BE2C (cell line): Measurements from ENCODE around the gene STAU1.
"Not testable (repeated sequence)": the region's sequence is repeated elsewhere in the genome, so short reads cannot be mapped to it uniquely, and the experiment has no call there.

ENCODE experiments used
- DNase-seq: peaks from one replicate; pipeline ENCODE4 v3.0.0-alpha.2; 2020
- H3K27me3 ChIP-seq: fragments of 250-450 bp; sonication (Bioruptor Pico); 2 replicates; pipeline ENCODE4 v1.5.1; 2020; ENCODE audit warnings: mild to moderate bottlenecking
- H3K36me3 ChIP-seq: fragments of 250-450 bp; sonication (Bioruptor Pico); 2 replicates; pipeline ENCODE4 v1.5.1; 2020; ENCODE audit warnings: mild to moderate bottlenecking
- H3K4me1 ChIP-seq: fragments of 250-450 bp; sonication (Bioruptor Pico); 2 replicates; pipeline ENCODE4 v1.5.1; 2020
- H3K4me3 ChIP-seq: 2 replicates; pipeline ENCODE4 v1.5.1; 2011; ENCODE audit warnings: low read depth, low read length
- H3K9me3 ChIP-seq: fragments of 250-450 bp; sonication (Bioruptor Pico); 2 replicates; pipeline ENCODE4 v1.5.1; 2020
- TF ChIP-seq, protein P1 (sequence below): IDR thresholded peaks from 2 replicates; pipeline ENCODE4 v1.5.1; 2012; ENCODE audit warnings: mild to moderate bottlenecking, low read depth, low read length

STAU1 gene

DNA sequence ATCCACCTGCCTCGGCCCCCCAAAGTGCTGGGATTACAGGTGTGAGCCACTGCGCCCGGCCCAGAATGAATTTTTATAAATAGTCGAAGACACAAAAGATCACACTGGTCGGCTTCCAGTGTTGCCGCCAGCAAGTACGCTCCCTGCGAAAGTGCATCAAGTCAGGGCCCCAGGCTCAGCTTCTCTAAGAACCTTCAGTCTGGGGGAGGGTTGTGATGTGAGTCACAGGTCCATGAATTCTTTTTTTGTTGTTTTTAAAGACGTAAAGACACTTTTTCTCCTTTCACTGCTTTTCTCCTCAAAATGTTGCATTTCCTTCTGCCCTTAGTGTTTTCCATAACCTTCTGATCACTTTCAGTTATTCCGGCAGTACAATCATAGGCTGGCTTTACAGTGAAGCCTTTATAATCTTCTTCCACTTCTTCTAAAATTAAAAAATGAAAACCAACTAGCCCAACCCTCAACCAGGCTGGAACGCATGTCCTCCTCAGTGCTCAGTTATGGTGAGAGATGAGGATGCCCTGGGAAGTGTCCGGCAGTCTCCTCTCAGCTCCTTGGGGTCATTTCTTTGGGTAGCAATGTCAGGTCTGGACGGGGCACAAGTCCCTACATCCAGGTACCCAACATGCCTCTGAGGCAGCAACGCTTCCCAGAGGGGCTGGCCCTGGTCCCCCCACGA lies 75.4 kb downstream of the STAU1 start:
- Histone ChIP-seq H3K27me3 (no peaks in the 10 kb centered on the region), H3K4me3 (no peak overlapping the region), H3K9me3 (no peaks in the 10 kb centered on the region), H3K4me1 (no peaks in the 10 kb centered on the region), H3K36me3 (peaks cover 49% of the 10 kb centered on the region)
- TF ChIP-seq, protein P1, sequence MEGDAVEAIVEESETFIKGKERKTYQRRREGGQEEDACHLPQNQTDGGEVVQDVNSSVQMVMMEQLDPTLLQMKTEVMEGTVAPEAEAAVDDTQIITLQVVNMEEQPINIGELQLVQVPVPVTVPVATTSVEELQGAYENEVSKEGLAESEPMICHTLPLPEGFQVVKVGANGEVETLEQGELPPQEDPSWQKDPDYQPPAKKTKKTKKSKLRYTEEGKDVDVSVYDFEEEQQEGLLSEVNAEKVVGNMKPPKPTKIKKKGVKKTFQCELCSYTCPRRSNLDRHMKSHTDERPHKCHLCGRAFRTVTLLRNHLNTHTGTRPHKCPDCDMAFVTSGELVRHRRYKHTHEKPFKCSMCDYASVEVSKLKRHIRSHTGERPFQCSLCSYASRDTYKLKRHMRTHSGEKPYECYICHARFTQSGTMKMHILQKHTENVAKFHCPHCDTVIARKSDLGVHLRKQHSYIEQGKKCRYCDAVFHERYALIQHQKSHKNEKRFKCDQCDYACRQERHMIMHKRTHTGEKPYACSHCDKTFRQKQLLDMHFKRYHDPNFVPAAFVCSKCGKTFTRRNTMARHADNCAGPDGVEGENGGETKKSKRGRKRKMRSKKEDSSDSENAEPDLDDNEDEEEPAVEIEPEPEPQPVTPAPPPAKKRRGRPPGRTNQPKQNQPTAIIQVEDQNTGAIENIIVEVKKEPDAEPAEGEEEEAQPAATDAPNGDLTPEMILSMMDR = no peak
- no peak for DNase-seq

DNA sequence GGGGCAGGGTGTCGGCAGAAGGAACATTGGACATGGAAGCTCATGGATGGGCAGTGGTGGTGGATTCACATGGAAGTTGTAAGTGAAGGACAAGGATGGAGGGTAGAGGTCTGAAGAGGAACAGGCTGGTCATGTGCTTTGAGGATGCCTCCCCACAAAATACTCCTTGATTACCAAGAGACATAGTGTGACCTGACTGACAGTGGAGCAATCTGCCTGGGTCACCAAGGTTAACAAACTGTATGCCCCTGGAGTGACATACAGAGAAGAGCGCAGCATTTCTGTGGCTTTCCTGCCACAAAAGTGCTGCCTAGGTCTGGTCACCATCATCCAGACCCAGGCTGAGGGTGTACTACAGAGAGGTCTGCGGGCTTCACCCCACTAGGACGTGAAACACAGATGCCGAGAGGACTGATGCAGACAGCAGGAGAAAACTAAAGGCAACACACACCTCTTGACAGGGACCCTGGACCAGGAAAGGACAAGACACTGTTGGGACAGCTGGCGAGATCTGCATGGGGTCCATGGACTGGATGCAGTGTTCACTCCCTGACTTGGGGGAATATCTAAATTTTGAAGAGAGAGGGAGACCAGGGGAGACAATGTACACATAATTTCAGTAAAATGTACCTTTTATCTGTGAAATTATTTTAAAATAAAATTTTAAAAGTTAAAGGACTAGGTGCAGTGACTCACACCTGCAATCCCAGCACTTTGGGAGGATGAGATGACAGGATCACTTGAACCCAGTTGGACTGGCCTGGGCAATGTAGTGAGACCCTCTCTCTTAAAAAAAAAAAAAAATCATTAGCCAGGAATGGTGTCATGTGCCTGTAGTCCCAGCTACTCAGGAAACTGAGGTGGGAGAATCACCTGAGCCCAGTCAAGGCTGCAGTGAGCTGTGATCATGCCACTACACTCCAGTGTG lies 77.1 kb downstream of the STAU1 start:
- Histone ChIP-seq H3K9me3 (no peaks in the 10 kb centered on the region), H3K27me3 (no peaks in the 10 kb centered on the region), H3K36me3 (peaks cover 32% of the 10 kb centered on the region), H3K4me1 (no peaks in the 10 kb centered on the region), H3K4me3 (no peak overlapping the region)
- TF ChIP-seq, protein P1 = no peak
- no peak for DNase-seq

DNA sequence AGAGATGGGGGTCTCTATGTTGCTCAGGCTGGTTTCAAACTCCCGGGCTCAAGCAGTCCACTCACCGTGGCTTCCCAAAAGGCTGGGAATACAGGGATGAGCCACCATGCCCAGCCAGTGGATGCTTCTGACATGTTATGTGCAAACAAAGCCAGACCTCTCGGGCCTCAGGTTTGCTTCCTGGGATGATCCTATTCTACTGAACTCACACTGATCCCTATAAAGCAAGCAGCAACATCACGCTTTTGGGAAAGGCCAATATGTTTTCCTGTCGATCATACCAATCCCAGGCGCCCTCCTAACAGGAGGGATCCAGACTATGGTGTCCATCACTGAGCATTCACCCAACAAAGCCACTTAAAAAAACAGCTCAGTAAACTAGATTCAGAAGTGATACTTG lies 81.8 kb downstream of the STAU1 start:
- Histone ChIP-seq H3K36me3 (peaks cover 51% of the 10 kb centered on the region), H3K27me3 (no peaks in the 10 kb centered on the region), H3K9me3 (no peaks in the 10 kb centered on the region), H3K4me1 (no peaks in the 10 kb centered on the region), H3K4me3 (no peak overlapping the region)
- TF ChIP-seq, protein P1 = no peak
- no peak for DNase-seq

DNA sequence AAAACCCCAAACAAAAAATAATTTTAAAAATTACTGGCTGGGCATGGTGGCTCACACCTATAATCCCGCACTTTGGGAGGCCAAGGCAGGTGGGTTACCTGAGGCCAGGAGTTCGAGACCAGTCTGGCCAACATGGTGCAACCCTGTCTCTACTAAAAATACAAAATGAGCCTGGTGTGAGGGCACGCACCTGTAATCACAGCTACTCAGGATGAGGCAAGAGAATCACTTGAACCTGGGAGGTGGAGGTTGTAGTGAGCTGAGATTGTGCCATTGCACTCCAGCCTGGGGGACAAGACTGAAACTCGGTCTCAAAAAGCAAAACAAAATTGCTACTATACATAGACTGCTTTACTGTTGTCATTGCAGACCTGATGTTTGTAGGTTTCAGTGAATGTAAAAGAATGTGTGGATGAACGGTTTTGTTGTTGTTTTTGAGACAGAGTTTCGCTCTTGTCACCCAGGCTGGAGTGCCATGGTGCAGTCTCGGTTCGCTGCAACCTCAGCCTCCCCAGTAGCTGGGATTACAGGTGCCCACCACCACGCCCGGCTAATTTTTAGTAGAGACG lies 83.1 kb downstream of the STAU1 start:
- not testable (repeated sequence) for H3K9me3 ChIP-seq, H3K27me3 ChIP-seq, H3K4me1 ChIP-seq, DNase-seq, H3K4me3 ChIP-seq
- peaks cover 55% of the 10 kb centered on the region for H3K36me3 ChIP-seq

DNA sequence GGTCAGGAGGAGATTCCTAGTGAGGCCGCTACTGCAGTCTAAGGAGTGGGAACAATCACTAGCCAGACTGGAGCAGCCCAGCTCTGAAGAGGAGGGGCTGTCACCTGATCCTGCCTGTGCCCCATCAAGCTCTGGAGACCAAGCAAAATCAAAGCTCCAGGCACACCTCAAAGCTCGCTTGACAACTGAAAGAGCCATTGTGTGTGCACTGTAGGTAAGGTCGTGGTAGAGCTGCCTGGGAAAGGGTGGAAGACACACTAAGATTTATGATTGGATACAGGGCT lies 83.8 kb downstream of the STAU1 start:
- no peaks in the 10 kb centered on the region for H3K4me1 ChIP-seq
- H3K27me3 ChIP-seq = no peaks in the 10 kb centered on the region
- no peak for DNase-seq
- TF ChIP-seq, protein P1 = no peak
- H3K9me3 ChIP-seq = no peaks in the 10 kb centered on the region
- H3K4me3 ChIP-seq = no peak overlapping the region
- H3K36me3 ChIP-seq = peaks cover 60% of the 10 kb centered on the region

DNA sequence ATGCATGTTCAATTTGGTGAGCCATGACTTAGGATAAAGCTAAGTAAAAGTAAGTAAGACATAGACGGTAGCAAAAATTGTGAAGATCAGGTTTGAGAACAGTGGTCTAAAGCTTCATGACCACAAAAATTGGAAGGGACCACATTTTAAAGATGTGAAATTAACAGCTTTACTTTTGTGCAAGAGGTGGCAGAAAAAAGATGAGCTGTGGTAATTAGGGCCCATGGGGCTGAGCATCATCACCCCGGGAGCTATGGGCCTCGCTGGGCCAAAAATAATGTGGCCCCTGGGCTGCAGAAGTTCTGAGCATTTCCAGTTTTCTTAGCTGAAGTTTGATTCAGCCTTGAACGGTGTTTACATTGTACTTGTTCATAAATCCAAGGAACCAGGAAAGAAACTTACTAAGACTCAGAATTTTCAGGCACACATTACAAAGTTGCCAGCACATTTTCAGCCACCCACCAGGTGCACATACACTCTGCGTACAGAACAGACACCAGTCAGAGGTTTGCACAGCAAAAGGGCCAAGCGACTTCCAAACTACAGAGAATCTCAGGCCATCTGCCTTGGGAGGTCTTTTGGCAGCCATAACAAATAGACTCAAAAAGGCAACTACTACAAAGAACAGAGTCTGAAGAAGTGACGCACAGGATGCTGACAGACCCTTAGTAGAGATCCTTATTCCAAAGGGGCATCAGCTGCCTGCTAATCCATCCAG lies 84.3 kb downstream of the STAU1 start:
- TF ChIP-seq, protein P1 = no peak
- DNase-seq = no peak
- no peaks in the 10 kb centered on the region for H3K4me1 ChIP-seq
- H3K9me3 ChIP-seq = no peaks in the 10 kb centered on the region
- H3K4me3 ChIP-seq = no peak overlapping the region
- H3K27me3 ChIP-seq = no peaks in the 10 kb centered on the region
- H3K36me3 ChIP-seq = peaks cover 65% of the 10 kb centered on the region
